ENCODE data around the gene CAST.

CAST gene

GRCh38 chr5:96655506-96655905, 6.7 kb upstream of the CAST start:
- DNase-seq = no peak
- TF ChIP-seq CTCF (IDR thresholded peaks at IDR 0.05; ENCODE audit: borderline replicate concordance, extremely low read depth, low read length, poor library complexity, severe bottlenecking) (no peak), EZH2 (IDR thresholded peaks at IDR 0.05; ENCODE audit: borderline replicate concordance, low read depth, low read length, severe bottlenecking) (no peak)
- H3K27me3 ChIP-seq (ENCODE audit: insufficient read depth, low read length, poor library complexity) = peaks cover 20% of the 10 kb centered on the region
- no peak overlapping the region for H3K4me2 ChIP-seq (ENCODE audit: insufficient read depth, low read length)
- no peak overlapping the region for H3K27ac ChIP-seq (ENCODE audit: low read length)
- H3K36me3 ChIP-seq (ENCODE audit: insufficient read depth, low read length) = no peaks in the 10 kb centered on the region
- no peak for ATAC-seq (ENCODE audit: insufficient read depth, low read depth)
- peaks cover under 1% of the 10 kb centered on the region; the same call in 1 of the 2 replicates for H3K4me1 ChIP-seq (ENCODE audit: insufficient read depth, low read length)
- no peaks in the 10 kb centered on the region for H3K9me3 ChIP-seq (ENCODE audit: insufficient read depth, low read length, severe bottlenecking)
- H3K79me2 ChIP-seq (ENCODE audit: insufficient read depth, low read length) = no peaks in the 10 kb centered on the region
- no peaks in the 10 kb centered on the region for H4K20me1 ChIP-seq (ENCODE audit: insufficient read depth, low read length)
- H3K9ac ChIP-seq (ENCODE audit: low read depth, low read length) = no peak overlapping the region
- no peak overlapping the region for H3K4me3 ChIP-seq (ENCODE audit: low read depth in 1 of 2, low read length in 2 of 2)
- no peak overlapping the region for H2AFZ ChIP-seq (ENCODE audit: low read depth, low read length)

- H2AFZ ChIP-seq (ENCODE audit: low read depth, low read length) = no peak overlapping the region
- peaks cover 17% of the 10 kb centered on the region for H3K27me3 ChIP-seq (ENCODE audit: insufficient read depth, low read length, poor library complexity)
- H3K4me2 ChIP-seq (ENCODE audit: insufficient read depth, low read length) = no peak overlapping the region
- TF ChIP-seq EZH2 (IDR thresholded peaks at IDR 0.05; ENCODE audit: borderline replicate concordance, low read depth, low read length, severe bottlenecking) = no peak
- TF ChIP-seq CTCF (IDR thresholded peaks at IDR 0.05; ENCODE audit: borderline replicate concordance, extremely low read depth, low read length, poor library complexity, severe bottlenecking) = no peak
- no peaks in the 10 kb centered on the region for H3K36me3 ChIP-seq (ENCODE audit: insufficient read depth, low read length)
- H4K20me1 ChIP-seq (ENCODE audit: insufficient read depth, low read length) = no peaks in the 10 kb centered on the region
- DNase-seq (no peak), ATAC-seq (ENCODE audit: insufficient read depth, low read depth) (no peak)
- H3K27ac ChIP-seq (ENCODE audit: low read length) = no peak overlapping the region
- H3K9me3 ChIP-seq (ENCODE audit: insufficient read depth, low read length, severe bottlenecking) = no peaks in the 10 kb centered on the region
- H3K79me2 ChIP-seq (ENCODE audit: insufficient read depth, low read length) = no peaks in the 10 kb centered on the region
- H3K9ac ChIP-seq (ENCODE audit: low read depth, low read length) = no peak overlapping the region
- H3K4me1 ChIP-seq (ENCODE audit: insufficient read depth, low read length) = peaks cover 10% of the 10 kb centered on the region; the same call in 1 of the 2 replicates
- H3K4me3 ChIP-seq (ENCODE audit: low read depth in 1 of 2, low read length in 2 of 2) = no peak overlapping the region
Observed at GRCh38 chr5:96657068-96657467, 5.1 kb upstream of the CAST start.

DNA sequence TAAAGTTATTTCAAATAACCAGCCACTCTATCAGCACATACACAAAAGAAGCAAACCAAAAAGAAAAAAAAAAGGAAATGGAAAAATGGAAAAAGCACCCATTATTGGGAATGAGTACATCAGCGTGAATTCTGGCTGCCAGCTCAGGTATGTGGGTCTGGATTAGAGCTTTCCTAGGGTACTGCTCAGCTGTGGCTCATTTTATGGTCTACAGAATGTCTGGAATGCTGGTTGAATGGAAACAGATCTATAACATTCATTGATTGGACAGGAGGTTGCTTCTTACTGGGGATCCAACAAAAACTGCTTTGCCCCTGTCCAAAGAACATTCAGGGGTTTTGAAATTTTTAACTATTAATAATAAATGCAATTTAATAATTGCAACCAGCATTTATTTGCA, 3.9 kb upstream of the CAST start:
- H3K4me3 ChIP-seq (ENCODE audit: low read depth in 1 of 2, low read length in 2 of 2) = no peak overlapping the region
- DNase-seq (no peak), ATAC-seq (ENCODE audit: insufficient read depth, low read depth) (no peak)
- no peak overlapping the region for H2AFZ ChIP-seq (ENCODE audit: low read depth, low read length)
- H3K27me3 ChIP-seq (ENCODE audit: insufficient read depth, low read length, poor library complexity) = peaks cover 13% of the 10 kb centered on the region
- H3K4me1 ChIP-seq (ENCODE audit: insufficient read depth, low read length) = peaks cover 20% of the 10 kb centered on the region
- H3K79me2 ChIP-seq (ENCODE audit: insufficient read depth, low read length) = no peaks in the 10 kb centered on the region
- no peak overlapping the region for H3K4me2 ChIP-seq (ENCODE audit: insufficient read depth, low read length)
- no peaks in the 10 kb centered on the region for H3K36me3 ChIP-seq (ENCODE audit: insufficient read depth, low read length)
- TF ChIP-seq EZH2 (IDR thresholded peaks at IDR 0.05; ENCODE audit: borderline replicate concordance, low read depth, low read length, severe bottlenecking) (no peak), CTCF (IDR thresholded peaks at IDR 0.05; ENCODE audit: borderline replicate concordance, extremely low read depth, low read length, poor library complexity, severe bottlenecking) (no peak)
- H4K20me1 ChIP-seq (ENCODE audit: insufficient read depth, low read length) = no peaks in the 10 kb centered on the region
- H3K9me3 ChIP-seq (ENCODE audit: insufficient read depth, low read length, severe bottlenecking) = no peaks in the 10 kb centered on the region
- H3K9ac ChIP-seq (ENCODE audit: low read depth, low read length) = no peak overlapping the region
- no peak overlapping the region for H3K27ac ChIP-seq (ENCODE audit: low read length)

DNA sequence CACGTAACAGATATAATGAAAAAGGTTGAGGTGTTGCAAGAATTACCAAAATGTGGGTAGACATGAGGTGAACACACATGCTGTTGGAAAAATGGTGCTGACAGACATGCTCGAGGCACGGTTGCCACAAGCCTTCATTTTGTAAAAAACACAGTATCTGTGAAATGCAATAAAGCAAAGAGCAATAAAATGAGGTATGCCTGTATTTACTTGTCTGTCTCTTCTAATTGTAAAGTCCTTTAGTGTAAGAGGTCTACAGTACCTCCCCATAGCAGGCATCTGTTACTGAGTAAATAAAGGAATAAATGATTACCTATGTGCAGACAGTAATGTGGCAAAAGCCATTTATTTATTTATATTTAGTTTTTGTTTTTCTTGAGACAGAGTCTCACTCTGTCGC, 3.0 kb upstream of the CAST start:
- no peak overlapping the region for H2AFZ ChIP-seq (ENCODE audit: low read depth, low read length)

More for the DNA sequence above, 3.0 kb upstream of the CAST start:
- Histone ChIP-seq H3K9ac (ENCODE audit: low read depth, low read length) (no peak overlapping the region), H3K9me3 (ENCODE audit: insufficient read depth, low read length, severe bottlenecking) (no peaks in the 10 kb centered on the region), H3K79me2 (ENCODE audit: insufficient read depth, low read length) (no peaks in the 10 kb centered on the region), H3K4me3 (ENCODE audit: low read depth in 1 of 2, low read length in 2 of 2) (no peak overlapping the region), H3K4me1 (ENCODE audit: insufficient read depth, low read length) (peaks cover 20% of the 10 kb centered on the region), H3K36me3 (ENCODE audit: insufficient read depth, low read length) (no peaks in the 10 kb centered on the region), H3K4me2 (ENCODE audit: insufficient read depth, low read length) (no peak overlapping the region), H3K27me3 (ENCODE audit: insufficient read depth, low read length, poor library complexity) (peaks cover 13% of the 10 kb centered on the region), H3K27ac (ENCODE audit: low read length) (no peak overlapping the region), H4K20me1 (ENCODE audit: insufficient read depth, low read length) (no peaks in the 10 kb centered on the region)
- ATAC-seq (ENCODE audit: insufficient read depth, low read depth) (no peak), DNase-seq (no peak)
- TF ChIP-seq EZH2 (IDR thresholded peaks at IDR 0.05; ENCODE audit: borderline replicate concordance, low read depth, low read length, severe bottlenecking) (no peak), CTCF (IDR thresholded peaks at IDR 0.05; ENCODE audit: borderline replicate concordance, extremely low read depth, low read length, poor library complexity, severe bottlenecking) (no peak)

Measured in DND-41 (cell line).